ENCODE results near the gene NTNG1. TPM values are rescaled to one million over a fixed set of nuclear protein-coding genes. Genes with fewer than 3 reads are reported as not detected.

NTNG1 gene
- total RNA-seq, 2 experiments from 2014 or later: not detected

DNA sequence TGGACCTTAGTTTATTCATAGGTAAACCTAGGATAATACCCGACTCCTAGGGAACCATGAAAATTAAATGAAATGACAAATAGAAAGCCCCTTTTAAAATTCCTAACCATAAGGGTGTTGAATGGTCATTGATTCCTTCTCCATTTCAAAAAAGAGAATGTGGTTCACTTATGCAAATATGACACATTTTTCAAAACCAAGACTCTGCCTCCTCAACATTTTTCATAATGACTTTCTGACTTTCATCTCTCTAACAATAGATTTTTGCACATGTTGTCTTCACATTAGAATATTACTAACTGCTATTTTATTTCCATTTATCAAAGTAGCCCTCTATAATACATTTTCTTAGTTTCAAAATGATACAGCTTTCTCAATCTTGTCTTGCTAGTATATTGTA is 169.1 kb downstream of the NTNG1 start:
- ATAC-seq (ENCODE audit: poor library complexity) (no peak), DNase-seq (no peak)
- Mint-ChIP-seq H3K27ac (no peak overlapping the region), H3K27me3 (no peaks in the 10 kb centered on the region), H3K36me3 (ENCODE audit: low read depth) (no peaks in the 10 kb centered on the region), H3K4me1 (ENCODE audit: low read depth) (no peaks in the 10 kb centered on the region), H3K4me3 (no peak overlapping the region), H3K9me3 (no peaks in the 10 kb centered on the region)
- H3K4me1 ChIP-seq (ENCODE audit: insufficient read depth, low read length): no peaks in the 10 kb centered on the region
- intact Hi-C loops (cut with DNase I, micrococcal nuclease): no loop called here
- H3K27me3 ChIP-seq (ENCODE audit: control insufficient read depth in 1 of 2, insufficient read depth in 2 of 2, low read length in 2 of 2): no peaks in the 10 kb centered on the region
- ChIA-PET POLR2A (no interaction called here), CTCF (no interaction called here)
- no peak overlapping the region for H3K4me3 ChIP-seq (ENCODE audit: low read length)
- H3K9me3 ChIP-seq (ENCODE audit: control insufficient read depth in 1 of 2, insufficient read depth in 1 of 2, low read length in 2 of 2): no peaks in the 10 kb centered on the region
- TF ChIP-seq CTCF (IDR thresholded peaks at IDR 0.05): no peak
- no peaks in the 10 kb centered on the region for H3K36me3 ChIP-seq (ENCODE audit: insufficient read depth, low read length)
- H3K27ac ChIP-seq (ENCODE audit: low read depth in 1 of 2, low read length in 2 of 2): no peak overlapping the region

GRCh38 chr1:107315652-107316051 is 174.8 kb downstream of the NTNG1 start:
- CTCF ChIA-PET: no interaction called here
- Mint-ChIP-seq H3K27me3 (no peaks in the 10 kb centered on the region), H3K27ac (no peak overlapping the region), H3K4me3 (no peak overlapping the region), H3K4me1 (ENCODE audit: low read depth) (no peaks in the 10 kb centered on the region), H3K36me3 (ENCODE audit: low read depth) (no peaks in the 10 kb centered on the region), H3K9me3 (no peaks in the 10 kb centered on the region)
- no peaks in the 10 kb centered on the region for H3K9me3 ChIP-seq (ENCODE audit: control insufficient read depth in 1 of 2, insufficient read depth in 1 of 2, low read length in 2 of 2)
- ATAC-seq (ENCODE audit: poor library complexity) (no peak), DNase-seq (no peak)
- no peaks in the 10 kb centered on the region for H3K27me3 ChIP-seq (ENCODE audit: control insufficient read depth in 1 of 2, insufficient read depth in 2 of 2, low read length in 2 of 2)
- POLR2A ChIA-PET: no interaction called here
- H3K36me3 ChIP-seq (ENCODE audit: insufficient read depth, low read length): no peaks in the 10 kb centered on the region
- H3K27ac ChIP-seq (ENCODE audit: low read depth in 1 of 2, low read length in 2 of 2): no peak overlapping the region
- no peak overlapping the region for H3K4me3 ChIP-seq (ENCODE audit: low read length)
- intact Hi-C loops (cut with DNase I, micrococcal nuclease): no loop called here
- no peaks in the 10 kb centered on the region for H3K4me1 ChIP-seq (ENCODE audit: insufficient read depth, low read length)
- TF ChIP-seq CTCF (IDR thresholded peaks at IDR 0.05): no peak

GRCh38 chr1:107318932-107319331 is 178.1 kb downstream of the NTNG1 start:
- Mint-ChIP-seq H3K27ac (no peak overlapping the region), H3K9me3 (no peaks in the 10 kb centered on the region), H3K4me3 (no peak overlapping the region), H3K4me1 (ENCODE audit: low read depth) (no peaks in the 10 kb centered on the region), H3K27me3 (no peaks in the 10 kb centered on the region), H3K36me3 (ENCODE audit: low read depth) (no peaks in the 10 kb centered on the region)
- Histone ChIP-seq H3K27ac (ENCODE audit: low read depth in 1 of 2, low read length in 2 of 2) (no peak overlapping the region), H3K4me1 (ENCODE audit: insufficient read depth, low read length) (no peaks in the 10 kb centered on the region), H3K4me3 (ENCODE audit: low read length) (no peak overlapping the region), H3K9me3 (ENCODE audit: control insufficient read depth in 1 of 2, insufficient read depth in 1 of 2, low read length in 2 of 2) (no peaks in the 10 kb centered on the region), H3K36me3 (ENCODE audit: insufficient read depth, low read length) (no peaks in the 10 kb centered on the region), H3K27me3 (ENCODE audit: control insufficient read depth in 1 of 2, insufficient read depth in 2 of 2, low read length in 2 of 2) (no peaks in the 10 kb centered on the region)
- intact Hi-C loops (cut with DNase I, micrococcal nuclease): no loop called here
- DNase-seq (no peak), ATAC-seq (ENCODE audit: poor library complexity) (no peak)
- CTCF ChIA-PET: no interaction called here
- POLR2A ChIA-PET: no interaction called here
- no peak for TF ChIP-seq CTCF (IDR thresholded peaks at IDR 0.05)

Measured in CD4-positive, alpha-beta T cell (primary cell).